Measurements from ENCODE around the gene MFAP2.

GRCh38 chr1:17012775-17013490, 32.5 kb upstream of the MFAP2 start:
- TF ChIP-seq CTCF (conservative IDR thresholded peaks at IDR 0.05; ENCODE audit: low read depth in 2 of 2) = no peak
- TF ChIP-seq EZH2 (IDR thresholded peaks at IDR 0.05; ENCODE audit: low read depth, unreplicated experiment) = no peak
- no peak for TF ChIP-seq POLR2AphosphoS5 (IDR thresholded peaks at IDR 0.05; ENCODE audit: low read depth)
- TF ChIP-seq EZH2phosphoT487 (IDR thresholded peaks at IDR 0.05; ENCODE audit: unreplicated experiment) = no peak
- no peak for TF ChIP-seq ZNF114 (CRISPR knock-in tag; IDR thresholded peaks at IDR 0.05)
- no peak for TF ChIP-seq REST (IDR thresholded peaks at IDR 0.05; ENCODE audit: unreplicated experiment)
